Thyroid gland (tissue), 4 donors: ENCODE measurements around the gene UFD1. TPM values are rescaled to one million over a fixed set of nuclear protein-coding genes. Genes with fewer than 3 reads are reported as not detected.

Experiments
- DNase-seq, 2 donors: peaks; one replicate each; pipeline ENCODE4 v3.0.0-alpha.2; 2019
- H3K27ac ChIP-seq, 3 donors: fragments of 200-600 bp; sonication (generic); 1 replicate in 2 of 3; 2 replicates in 1 of 3; pipeline ENCODE4 v1.5.1; 2016 to 2019; ENCODE audit warnings: mild to moderate bottlenecking in 1 of 3, moderate library complexity in 1 of 3
- H3K27me3 ChIP-seq: fragments of 200-600 bp; sonication (generic); one replicate; pipeline ENCODE4 v1.5.1; 2019
- H3K36me3 ChIP-seq, 2 donors: fragments of 200-600 bp; sonication (generic); one replicate each; pipeline ENCODE4 v1.5.1; 2016 to 2019
- H3K4me1 ChIP-seq, 2 donors: fragments of 200-600 bp; sonication (generic); one replicate each; pipeline ENCODE4 v1.5.1; 2017 to 2019
- H3K4me3 ChIP-seq, 3 donors: fragments of 200-600 bp; sonication (generic); replicated peaks in 1 of 3; 1 replicate in 2 of 3; 2 replicates in 1 of 3; pipeline ENCODE4 v1.5.1; 2016; ENCODE audit warnings: mild to moderate bottlenecking in 1 of 3
- H3K9me3 ChIP-seq: fragments of 200-600 bp; sonication (generic); one replicate; pipeline ENCODE4 v1.5.1; 2017
- POLR2A ChIP-seq, 2 donors: fragments of 450-650 bp; IDR thresholded peaks; one replicate each; pipeline ENCODE4 v1.6.1; 2017; ENCODE audit warnings: antibody characterized with exemption in 2 of 2, mild to moderate bottlenecking in 2 of 2, moderate library complexity in 1 of 2
- WGBS, 2 donors: methylation state at CpG; one replicate each; pipeline ENCODE4 v1.1.5; 2017; 5-methylcytosine and 5-hydroxymethylcytosine counted together
- intact Hi-C: fragments of 100-400 bp; cut with DNase I; formaldehyde crosslinking; loops from one replicate; pipeline ENCODE4 v1.15.1; 2023
- total RNA-seq, 4 donors: library from RNA; depleted of rRNA; stranded (reverse); fragments of >200 nt; gene quantifications; one replicate each; pipeline ENCODE4 v1.2.3, GENCODE V29; 2016
- TF ChIP-seq, protein P1 (sequence below), 6 experiments: fragments of 200-600 bp in 3 of 6; fragments of 450-650 bp in 3 of 6; sonication (generic) in 3 of 6; IDR thresholded peaks; one replicate each; pipeline ENCODE4 v1.5.1; 2016 to 2019; ENCODE audit warnings: antibody characterized with exemption in 6 of 6, mild to moderate bottlenecking in 2 of 6, inconsistent platforms in 1 of 6, moderate library complexity in 1 of 6

Gene UFD1
- total RNA-seq, 4 donors from 2014 or later: 29.3 to 52.7 (median 44.2) TPM

DNA sequence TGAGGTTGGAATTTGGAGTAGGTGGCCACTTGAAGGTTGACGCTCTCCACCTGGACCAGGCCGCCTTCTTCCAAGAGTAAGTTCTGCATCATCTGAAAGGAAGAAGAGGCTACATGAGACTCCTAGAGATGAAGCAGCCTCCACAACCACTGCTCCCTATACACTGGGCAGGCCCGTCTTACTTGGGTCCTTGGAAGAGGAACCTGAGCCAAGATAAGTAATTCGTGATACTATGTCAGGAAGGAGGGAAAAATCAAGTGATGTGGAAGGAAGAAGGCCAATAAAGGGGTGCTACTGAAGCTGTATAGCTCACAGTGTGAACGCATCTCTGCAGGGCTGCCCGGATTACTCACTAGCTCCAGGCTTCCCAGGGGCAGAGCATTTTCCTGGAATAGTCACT lies 11.1 kb downstream of the UFD1 start:
- no peak for DNase-seq
- no peak overlapping the region for H3K27ac ChIP-seq
- WGBS, 2 donors: 93 to 94% methylated on average over 6 of the region's 6 CpGs
- H3K4me1 ChIP-seq: no peaks in the 10 kb centered on the region
- intact Hi-C loops: no loop called here
- TF ChIP-seq POLR2A (IDR thresholded peaks at IDR 0.05): no peak
- TF ChIP-seq, protein P1, sequence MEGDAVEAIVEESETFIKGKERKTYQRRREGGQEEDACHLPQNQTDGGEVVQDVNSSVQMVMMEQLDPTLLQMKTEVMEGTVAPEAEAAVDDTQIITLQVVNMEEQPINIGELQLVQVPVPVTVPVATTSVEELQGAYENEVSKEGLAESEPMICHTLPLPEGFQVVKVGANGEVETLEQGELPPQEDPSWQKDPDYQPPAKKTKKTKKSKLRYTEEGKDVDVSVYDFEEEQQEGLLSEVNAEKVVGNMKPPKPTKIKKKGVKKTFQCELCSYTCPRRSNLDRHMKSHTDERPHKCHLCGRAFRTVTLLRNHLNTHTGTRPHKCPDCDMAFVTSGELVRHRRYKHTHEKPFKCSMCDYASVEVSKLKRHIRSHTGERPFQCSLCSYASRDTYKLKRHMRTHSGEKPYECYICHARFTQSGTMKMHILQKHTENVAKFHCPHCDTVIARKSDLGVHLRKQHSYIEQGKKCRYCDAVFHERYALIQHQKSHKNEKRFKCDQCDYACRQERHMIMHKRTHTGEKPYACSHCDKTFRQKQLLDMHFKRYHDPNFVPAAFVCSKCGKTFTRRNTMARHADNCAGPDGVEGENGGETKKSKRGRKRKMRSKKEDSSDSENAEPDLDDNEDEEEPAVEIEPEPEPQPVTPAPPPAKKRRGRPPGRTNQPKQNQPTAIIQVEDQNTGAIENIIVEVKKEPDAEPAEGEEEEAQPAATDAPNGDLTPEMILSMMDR (IDR thresholded peaks at IDR 0.05): no peak
- H3K27me3 ChIP-seq: no peaks in the 10 kb centered on the region
- no peaks in the 10 kb centered on the region for H3K9me3 ChIP-seq
- H3K36me3 ChIP-seq: peaks cover 73 to 82% of the 10 kb centered on the region in 2 donors
- H3K4me3 ChIP-seq: no peak overlapping the region

DNA sequence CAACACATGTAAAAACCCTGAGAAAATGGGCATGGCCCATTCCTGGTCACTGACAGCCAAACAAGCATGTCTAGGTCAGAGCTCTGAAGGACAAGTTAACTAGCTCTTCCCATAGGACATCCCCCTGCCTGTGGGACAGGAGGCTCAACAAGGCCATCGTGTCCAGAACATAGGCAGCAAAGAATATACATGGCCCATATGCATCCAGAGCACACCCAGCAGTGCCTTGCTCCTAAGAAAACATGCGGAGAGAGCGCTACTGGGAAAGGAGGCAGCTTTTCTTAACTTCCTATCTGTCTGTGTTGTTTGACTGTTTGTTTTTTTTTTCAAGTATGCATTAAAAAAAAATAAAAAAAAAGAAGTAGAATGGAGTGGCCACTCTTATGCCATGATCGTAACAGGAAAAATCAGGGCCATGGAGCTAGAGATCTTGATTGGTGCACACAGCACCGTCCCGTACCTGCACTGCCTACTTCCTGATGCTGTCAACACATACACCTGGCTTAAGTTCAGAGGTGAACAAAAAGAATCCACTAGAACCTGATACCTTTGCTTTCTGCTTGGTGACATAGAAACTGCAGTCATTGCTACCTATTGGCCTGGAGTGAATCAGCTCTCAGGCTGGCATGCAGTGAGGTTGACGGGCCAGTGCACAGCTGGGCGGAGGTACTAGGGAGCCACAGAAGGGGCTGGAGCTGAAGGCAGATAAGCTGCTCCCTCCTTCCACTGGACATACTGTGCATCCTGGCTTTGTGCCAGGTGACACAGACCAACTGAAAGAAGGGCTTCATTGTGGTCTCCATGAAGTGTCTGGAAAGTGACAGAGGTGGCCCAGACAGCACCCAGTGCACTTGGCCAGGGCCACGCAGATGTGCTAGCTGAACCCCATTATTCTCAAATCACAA lies 11.9 kb downstream of the UFD1 start:
- Histone ChIP-seq H3K27me3 (no peaks in the 10 kb centered on the region), H3K9me3 (no peaks in the 10 kb centered on the region), H3K4me1 (no peaks in the 10 kb centered on the region), H3K36me3 (peaks cover 67 to 75% of the 10 kb centered on the region in 2 donors), H3K27ac (no peak overlapping the region), H3K4me3 (no peak overlapping the region)
- 94 to 95% methylated on average over 9 of the region's 9 CpGs for WGBS, 2 donors
- intact Hi-C loops: no loop called here
- DNase-seq: no peak
- TF ChIP-seq, protein P1 (IDR thresholded peaks at IDR 0.05): no peak
- no peak for TF ChIP-seq POLR2A (IDR thresholded peaks at IDR 0.05)

DNA sequence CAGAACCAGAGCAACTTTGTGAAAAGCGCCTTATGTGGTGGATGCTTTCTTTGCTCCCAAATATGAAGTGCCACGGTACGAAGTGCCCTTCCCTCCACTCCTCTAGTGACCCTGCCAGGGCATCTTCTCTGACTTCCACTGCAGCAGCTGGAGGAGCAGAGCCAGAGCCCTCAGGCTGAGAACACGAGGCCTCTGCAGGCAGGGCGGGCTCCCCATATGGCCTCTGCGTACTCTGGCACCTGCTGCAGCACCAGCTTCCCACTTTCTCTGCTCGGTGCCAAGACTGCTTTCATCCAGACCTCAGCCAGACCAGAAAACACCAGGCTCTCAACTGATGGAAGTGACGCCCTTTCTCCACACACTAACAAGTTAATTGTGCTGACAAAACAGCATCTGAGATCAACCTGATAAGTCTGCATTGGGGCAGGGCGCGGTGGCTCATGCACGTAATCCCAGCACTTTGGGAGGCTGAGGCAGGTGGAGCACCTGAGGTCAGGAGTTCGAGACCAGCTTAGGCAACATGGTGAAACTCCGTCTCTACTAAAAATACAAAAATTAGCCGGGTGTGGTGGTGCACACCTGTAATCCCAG lies 12.8 kb downstream of the UFD1 start:
- WGBS, 2 donors: 85 to 91% methylated on average over 14 of the region's 14 CpGs
- TF ChIP-seq, protein P1 (IDR thresholded peaks at IDR 0.05): no peak
- TF ChIP-seq POLR2A (IDR thresholded peaks at IDR 0.05): no peak
- no peaks in the 10 kb centered on the region for H3K27me3 ChIP-seq
- H3K27ac ChIP-seq: no peak overlapping the region
- intact Hi-C loops: no loop called here
- no peak overlapping the region for H3K4me3 ChIP-seq
- no peaks in the 10 kb centered on the region for H3K4me1 ChIP-seq
- no peaks in the 10 kb centered on the region for H3K9me3 ChIP-seq
- no peak for DNase-seq
- H3K36me3 ChIP-seq: peaks cover 60 to 70% of the 10 kb centered on the region in 2 donors

DNA sequence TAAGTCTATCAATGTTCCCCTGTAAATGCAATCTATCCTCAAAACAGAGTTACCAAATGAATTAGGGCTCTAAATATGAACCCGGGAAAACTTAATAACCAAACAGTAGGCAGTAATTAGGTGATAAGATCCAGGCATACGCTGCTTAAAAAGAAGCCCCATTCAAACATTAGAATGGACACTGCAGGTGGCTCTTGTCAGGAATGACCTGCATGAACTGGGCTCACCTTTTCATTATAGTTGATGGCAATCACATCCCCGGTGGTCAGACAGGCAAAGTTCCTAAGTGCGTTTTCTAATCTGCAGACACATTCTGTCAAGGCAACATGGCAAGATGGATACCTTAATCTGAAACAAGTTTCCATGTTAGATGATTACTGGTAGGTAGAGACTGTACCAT lies 14.0 kb downstream of the UFD1 start:
- intact Hi-C loops: no loop called here
- Histone ChIP-seq H3K4me1 (no peaks in the 10 kb centered on the region), H3K27ac (no peak overlapping the region), H3K4me3 (no peak overlapping the region), H3K9me3 (no peaks in the 10 kb centered on the region), H3K27me3 (no peaks in the 10 kb centered on the region), H3K36me3 (peaks cover 47 to 64% of the 10 kb centered on the region in 2 donors)
- TF ChIP-seq, protein P1 (IDR thresholded peaks at IDR 0.05): no peak
- no peak for TF ChIP-seq POLR2A (IDR thresholded peaks at IDR 0.05)
- WGBS, 2 donors: 90 to 94% methylated on average over 4 of the region's 4 CpGs
- DNase-seq: no peak

DNA sequence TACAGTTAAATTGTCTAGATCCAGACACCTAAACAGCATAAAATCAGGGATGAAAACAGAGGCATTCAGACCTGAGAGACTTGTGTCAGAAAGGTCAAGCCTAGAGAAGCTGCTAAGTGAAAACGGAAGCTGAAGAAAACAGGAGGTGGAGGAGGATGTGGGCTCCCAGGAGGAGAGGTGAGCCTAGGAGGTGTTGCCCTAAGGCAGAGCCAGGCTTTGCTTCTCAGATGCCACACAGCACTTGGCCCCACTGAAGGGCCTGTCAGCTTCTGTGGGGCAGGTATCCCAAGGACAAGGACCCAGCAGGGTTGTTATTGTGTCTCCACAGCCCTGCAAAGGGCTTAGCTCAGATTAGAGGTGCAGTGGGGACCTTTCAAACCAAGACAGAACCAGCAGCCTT lies 14.4 kb downstream of the UFD1 start:
- Histone ChIP-seq H3K27me3 (no peaks in the 10 kb centered on the region), H3K36me3 (peaks cover 43 to 61% of the 10 kb centered on the region in 2 donors)
- 87 to 89% methylated on average over 1 of the region's 1 CpG for WGBS, 2 donors

More for the DNA sequence above, 14.4 kb downstream of the UFD1 start:
- no peak for DNase-seq
- Histone ChIP-seq H3K4me1 (no peaks in the 10 kb centered on the region), H3K27ac (no peak overlapping the region), H3K9me3 (no peaks in the 10 kb centered on the region), H3K4me3 (no peak overlapping the region)
- intact Hi-C loops: no loop called here
- TF ChIP-seq, protein P1 (IDR thresholded peaks at IDR 0.05): no peak
